Measurements from ENCODE around the gene CERS3.

Gene CERS3

DNA sequence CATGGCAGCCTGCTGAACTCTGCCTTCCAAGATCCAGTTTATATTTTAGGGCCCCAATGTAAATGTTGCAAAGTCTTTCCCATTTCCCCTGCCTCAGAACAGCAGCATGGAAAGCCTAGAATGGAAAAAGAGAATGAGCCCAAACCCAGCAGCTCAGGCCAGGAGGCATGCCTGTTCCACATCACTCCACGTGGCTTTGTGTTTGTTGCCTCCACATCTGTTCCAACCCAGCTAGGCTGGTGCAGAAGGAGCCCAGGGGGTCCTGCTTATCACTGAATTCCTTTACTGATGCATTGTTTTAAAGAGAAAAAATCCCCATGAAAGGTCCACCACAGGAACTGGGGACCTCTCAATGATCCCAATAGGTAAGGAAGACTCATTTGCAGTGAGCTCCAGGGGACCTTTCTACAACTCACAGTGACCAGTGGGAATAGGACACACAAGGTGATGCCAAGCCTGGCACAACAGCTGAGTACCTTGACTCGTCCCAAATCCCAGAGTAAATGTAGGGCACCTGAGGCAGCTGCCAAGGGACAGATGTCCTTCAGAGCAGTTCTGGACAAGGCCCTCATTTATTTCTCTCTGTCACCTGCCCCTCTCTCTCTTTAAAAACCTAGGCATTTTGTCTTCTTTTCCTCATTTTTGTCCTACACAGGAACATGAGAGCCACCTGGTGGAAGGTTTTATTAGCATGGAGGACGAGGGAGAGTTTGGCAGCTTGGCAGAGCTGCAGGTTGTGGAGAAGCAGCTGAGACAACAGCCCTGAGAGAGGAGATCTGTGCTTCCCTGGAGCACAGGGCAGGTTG lies 145.2 kb downstream of the CERS3 start:
- peak; percentile 17 for DNase-seq (ENCODE audit: low spot score)

DNA sequence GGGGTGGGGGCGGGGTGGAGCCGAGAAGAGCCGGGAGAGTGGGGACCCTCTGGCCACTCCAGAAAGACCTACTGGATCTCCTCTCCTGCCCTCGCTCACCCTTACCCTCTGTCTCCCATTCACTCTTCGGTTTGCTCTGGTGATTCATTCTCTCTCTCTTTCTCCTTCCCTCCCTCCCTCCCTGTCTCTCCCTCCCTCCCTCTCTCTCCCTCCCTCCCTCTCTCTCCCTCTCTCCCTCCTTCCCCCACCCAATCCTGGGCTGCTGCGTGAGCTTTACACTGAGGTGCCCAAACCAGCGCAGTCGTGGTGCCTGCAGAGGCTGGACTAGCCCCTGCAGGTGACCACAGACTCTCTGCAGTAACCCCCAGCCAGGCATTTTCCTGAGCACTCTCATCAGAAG lies 154.8 kb downstream of the CERS3 start:
- no peak for DNase-seq (ENCODE audit: low spot score)

DNA sequence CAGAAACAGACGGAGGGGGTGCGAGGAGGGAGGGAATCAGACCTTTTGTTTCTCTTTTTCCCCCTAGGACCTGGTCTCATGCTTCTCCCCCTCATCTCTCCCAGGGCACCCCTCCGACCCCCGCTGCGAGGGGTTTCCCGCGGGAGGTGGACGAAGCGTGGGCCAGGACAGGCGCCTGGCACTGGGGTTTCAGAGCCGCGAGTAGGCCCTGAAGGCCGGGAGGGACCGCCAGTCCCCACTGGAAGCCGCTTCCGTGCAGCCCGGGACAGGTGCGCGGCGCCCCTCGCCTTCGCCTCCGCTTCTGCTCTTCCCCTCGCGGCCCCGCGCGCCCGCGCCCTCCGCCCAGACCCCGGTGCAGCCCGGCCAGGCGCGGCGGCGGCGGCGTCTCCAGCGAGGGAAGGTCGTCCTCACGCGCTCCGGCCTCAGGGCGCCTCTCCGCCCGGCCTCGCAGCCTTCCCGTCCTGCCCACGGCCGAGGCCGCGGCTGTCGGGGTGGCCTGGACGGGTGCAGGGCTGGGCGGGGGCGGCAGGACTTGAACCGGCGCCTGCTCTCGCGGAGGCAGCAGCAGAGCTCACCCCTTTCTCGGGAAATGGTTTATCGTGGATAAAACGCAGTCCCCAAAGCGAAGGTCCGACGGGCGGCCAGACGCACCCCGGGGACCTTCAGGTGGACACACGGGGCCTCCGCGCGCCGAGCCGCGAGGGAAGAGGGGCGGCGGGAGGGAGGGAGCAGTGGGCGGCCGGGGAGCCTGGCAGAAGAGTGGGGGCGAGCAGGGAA lies 155.4 kb downstream of the CERS3 start:
- DNase-seq (ENCODE audit: low spot score): no peak

DNA sequence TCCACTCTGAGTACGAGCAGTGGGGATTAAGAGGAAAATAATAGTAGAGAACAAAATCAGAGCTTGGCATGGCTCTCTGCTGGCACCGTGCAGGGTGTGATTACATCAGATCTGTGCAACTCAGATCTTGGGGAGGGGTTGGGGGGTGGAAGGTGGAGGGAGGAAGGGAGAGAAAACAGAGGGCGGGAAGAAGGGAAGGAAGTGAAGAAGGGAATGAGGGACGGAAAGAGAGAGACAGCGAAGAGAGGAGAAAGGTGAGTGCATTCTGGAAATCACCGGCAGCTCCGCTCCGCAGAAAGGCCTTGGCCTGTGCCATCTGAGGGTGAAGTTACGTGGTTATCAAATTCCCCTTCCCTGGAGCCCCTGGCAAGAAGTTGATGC lies 156.0 kb downstream of the CERS3 start:
- no peak for DNase-seq (ENCODE audit: low spot score)

DNA sequence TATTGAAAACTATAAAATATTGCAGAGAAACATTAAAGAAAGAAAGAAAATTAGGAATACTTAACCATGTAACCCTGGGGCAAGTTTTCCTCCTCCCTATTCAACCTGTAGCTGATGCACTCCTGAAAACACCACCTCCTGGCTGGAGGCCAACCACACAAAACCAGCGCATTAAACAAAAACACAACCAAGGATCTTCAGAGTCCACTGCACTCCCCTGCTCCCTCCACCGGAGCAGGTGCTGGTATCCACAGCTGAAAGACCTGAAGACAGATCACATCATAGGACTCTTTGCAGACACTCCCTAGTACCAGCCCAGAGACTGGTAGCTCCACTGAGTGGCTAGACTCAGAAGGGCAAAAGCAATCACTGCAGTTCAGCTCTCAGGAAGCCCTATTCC lies 173.4 kb downstream of the CERS3 start:
- DNase-seq (ENCODE audit: low spot score): no peak

DNA sequence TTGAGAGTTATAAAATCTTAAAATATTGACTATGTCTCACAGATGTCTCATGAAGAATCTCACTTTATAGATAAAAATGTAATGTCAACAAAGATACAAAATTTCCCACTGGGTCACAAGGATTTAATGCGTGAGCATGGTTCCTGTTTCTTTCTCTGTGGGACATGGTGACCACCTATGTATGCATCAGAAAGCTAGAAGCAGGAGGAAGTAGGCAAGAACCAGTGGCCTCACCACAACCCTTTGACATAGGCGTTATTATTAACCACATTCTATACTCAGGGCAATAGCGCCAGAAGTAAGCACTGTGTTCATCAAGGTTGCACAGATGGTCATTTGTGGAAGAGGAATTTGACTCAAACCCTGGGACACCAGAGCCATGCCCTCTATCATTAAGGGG lies 175.3 kb downstream of the CERS3 start:
- no peak for DNase-seq (ENCODE audit: low spot score)

DNA sequence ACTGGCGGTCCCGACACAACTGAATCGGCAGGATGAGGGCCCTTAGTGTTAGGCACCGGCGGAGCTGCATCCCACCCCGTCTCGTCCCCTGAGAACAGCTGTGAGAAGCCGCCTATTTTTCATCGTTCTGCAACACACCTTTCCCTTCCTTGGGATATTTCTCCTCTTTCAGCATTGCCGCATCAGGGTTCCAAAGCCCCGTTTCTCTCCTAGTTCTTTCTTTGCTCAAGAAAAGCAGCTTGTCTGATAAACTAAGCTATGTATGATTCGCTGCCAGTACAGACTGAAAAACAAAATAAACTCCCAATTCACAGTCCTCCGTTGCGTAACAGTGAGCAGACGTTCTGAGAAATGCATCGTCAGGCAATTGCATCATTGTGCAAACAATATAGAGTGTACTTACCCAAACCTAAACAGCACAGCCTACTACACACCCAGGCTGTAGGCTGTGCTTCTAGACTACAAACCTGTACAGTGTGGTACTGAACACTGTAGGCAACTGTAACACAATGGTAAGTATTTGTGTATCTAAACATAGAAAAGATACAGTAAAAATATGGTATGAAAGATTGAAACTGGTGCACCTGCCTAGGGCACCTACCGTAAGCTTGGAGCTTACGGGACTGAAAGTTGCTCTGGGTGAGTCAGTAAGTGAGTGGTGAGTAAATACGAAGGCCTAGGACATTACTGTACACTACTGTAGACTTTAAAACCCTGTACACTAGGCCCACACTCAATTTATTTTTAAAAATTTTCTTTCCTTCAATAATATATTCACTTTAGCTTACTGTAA lies 178.1 kb downstream of the CERS3 start:
- DNase-seq (ENCODE audit: low spot score): no peak
